K562 (cell line): Measurements from ENCODE around the gene TMEM209. TPM values are rescaled to one million over a fixed set of nuclear protein-coding genes. Genes with fewer than 3 reads are reported as not detected.

Experiments used
- E2F3 ChIP-seq: fragments of 250-450 bp; sonication (Bioruptor Pico); IDR thresholded peaks from 2 replicates; pipeline ENCODE4 v1.4.0; 2020; ENCODE audit warnings: mild to moderate bottlenecking
- ERF ChIP-seq: fragments of 450-650 bp; formaldehyde crosslinking; IDR thresholded peaks from 2 replicates; pipeline ENCODE4 v1.4.0; 2020; ENCODE audit warnings: mild to moderate bottlenecking, mixed read lengths
- GABPA ChIP-seq: fragments of 200-800 bp; sonication (Bioruptor generic); conservative IDR thresholded peaks from 2 replicates; pipeline ENCODE4 v1.6.1; 2016; ENCODE audit warnings: low read depth, missing genetic modification characterization, missing compliant biosample characterization
- ILF3 ChIP-seq: fragments of 450-650 bp; IDR thresholded peaks from 2 replicates; pipeline ENCODE4 v1.6.1; 2018; ENCODE audit warnings: antibody characterized with exemption, mild to moderate bottlenecking, moderate library complexity, borderline replicate concordance
- ILK ChIP-seq: fragments of 450-650 bp; IDR thresholded peaks from 2 replicates; pipeline ENCODE4 v1.6.1; 2016; ENCODE audit warnings: missing genetic modification characterization, low read depth, mild to moderate bottlenecking, missing compliant biosample characterization, moderate library complexity, borderline replicate concordance
- JUND ChIP-seq, 2 experiments: IDR thresholded peaks; 2 replicates in 1 of 2; 3 replicates in 1 of 2; pipeline ENCODE4 v1.6.1; 2011; ENCODE audit warnings: borderline replicate concordance in 2 of 2, low read depth in 2 of 2, low read length in 2 of 2, improper control_type of control experiment in 1 of 2, missing biosample characterization in 1 of 2, missing genetic modification characterization in 1 of 2, missing genetic modification reagents in 1 of 2
- KDM1A ChIP-seq, 2 experiments: fragments of 450-650 bp; IDR thresholded peaks; 2 replicates each; pipeline ENCODE4 v1.6.1; 2016; ENCODE audit warnings: mild to moderate bottlenecking in 2 of 2
- MIER1 ChIP-seq: fragments of 450-650 bp; IDR thresholded peaks from 2 replicates; pipeline ENCODE4 v1.6.1; 2016; ENCODE audit warnings: antibody characterized with exemption, mild to moderate bottlenecking, low read depth
- PYGO2 ChIP-seq: fragments of 450-650 bp; IDR thresholded peaks from 2 replicates; pipeline ENCODE4 v1.6.1; 2016; ENCODE audit warnings: mild to moderate bottlenecking, missing genetic modification characterization, moderate library complexity, missing compliant biosample characterization
- RCOR1 ChIP-seq, 2 experiments: IDR thresholded peaks; 2 replicates each; pipeline ENCODE4 v1.6.1; 2012; ENCODE audit warnings: low read depth in 2 of 2, low read length in 2 of 2, borderline replicate concordance in 1 of 2, improper control_type of control experiment in 1 of 2
- SIX5 ChIP-seq, 2 experiments: IDR thresholded peaks; 2 replicates each; pipeline ENCODE4 v1.6.1; 2011; ENCODE audit warnings: low read length in 2 of 2, borderline replicate concordance in 1 of 2, low read depth in 1 of 2, mild to moderate bottlenecking in 1 of 2, moderate library complexity in 1 of 2; ENCODE audit not compliant: insufficient read depth in 1 of 2
- SOX6 ChIP-seq: fragments of 450-650 bp; IDR thresholded peaks from 2 replicates; pipeline ENCODE4 v1.6.1; 2014; ENCODE audit warnings: mild to moderate bottlenecking
- SREBF1 ChIP-seq: fragments of 150-350 bp; IDR thresholded peaks from 2 replicates; pipeline ENCODE4 v1.6.1; 2014; ENCODE audit warnings: antibody characterized with exemption, low read depth, low read length, borderline replicate concordance
- SRF ChIP-seq, 2 experiments: fragments of 250-450, 450-650 bp in 1 of 2; sonication (Bioruptor Pico) in 1 of 2; sonication (generic) in 1 of 2; formaldehyde crosslinking; IDR thresholded peaks; 2 replicates each; pipeline versions ENCODE4 v1.5.0 to v1.5.1; 2020 to 2022; ENCODE audit warnings: mild to moderate bottlenecking in 1 of 2, missing genetic modification reagents in 1 of 2
- TAL1 ChIP-seq: fragments of 450-650 bp; IDR thresholded peaks from 2 replicates; pipeline ENCODE4 v1.6.1; 2016; ENCODE audit warnings: mild to moderate bottlenecking
- ZNF253 ChIP-seq: fragments of 250-450 bp; sonication (Bioruptor Pico); conservative IDR thresholded peaks from 2 replicates; pipeline ENCODE4 v1.6.1; 2021; ENCODE audit warnings: mild to moderate bottlenecking
- ZNF311 ChIP-seq: fragments of 250-450 bp; sonication (Bioruptor Pico); IDR thresholded peaks from 2 replicates; pipeline ENCODE4 v1.4.0; 2020; ENCODE audit warnings: mild to moderate bottlenecking, moderate library complexity
- ZNF408 ChIP-seq: fragments of 250-450 bp; sonication (Bioruptor Pico); IDR thresholded peaks from 2 replicates; pipeline ENCODE4 v1.4.0; 2020; ENCODE audit warnings: low read depth, mild to moderate bottlenecking, moderate library complexity
- ZNF445 ChIP-seq: fragments of 250-450 bp; sonication (Bioruptor Pico); IDR thresholded peaks from 2 replicates; pipeline ENCODE4 v1.4.0; 2020; ENCODE audit warnings: low read depth, mild to moderate bottlenecking, moderate library complexity
- polyA plus RNA-seq, 8 experiments: library from polyadenylated mRNA; depleted of rRNA in 4 of 8; stranded (reverse) in 5 of 8; unstranded in 3 of 8; fragments of >200 nt; fragmentation: Nextera tagmentation in 2 of 8; fragmentation: Illumina TruSeq in 1 of 8; extraction: Ambion mirVana in 2 of 8; extraction: Trizol in 1 of 8; gene quantifications; 2 replicates each; pipeline versions ENCODE4 v1.2.1 to v1.2.3, GENCODE V29; 2011 to 2014; ENCODE audit warnings: inconsistent platforms in 1 of 8, missing spikeins in 1 of 8
- total RNA-seq, 7 experiments: library from RNA; depleted of rRNA in 6 of 7; stranded (reverse); fragments of >200 nt in 6 of 7; fragmentation: Illumina TruSeq in 2 of 7; extraction: Trizol in 2 of 7; gene quantifications; 2 replicates each; pipeline versions ENCODE4 v1.2.1 to v1.2.3, GENCODE V29; 2011 to 2021; ENCODE audit warnings: low replicate concordance in 1 of 7
- TF ChIP-seq, protein P1 (sequence below): fragments of 250-450 bp; sonication (Bioruptor Pico); IDR thresholded peaks from 2 replicates; pipeline ENCODE4 v1.8.0; 2022; ENCODE audit warnings: inconsistent platforms, mild to moderate bottlenecking, moderate library complexity, borderline replicate concordance
- TF ChIP-seq, protein P2 (sequence below): fragments of 250-450 bp; sonication (Bioruptor Pico); IDR thresholded peaks from 2 replicates; pipeline ENCODE4 v1.4.0; 2020; ENCODE audit warnings: mild to moderate bottlenecking, moderate library complexity
- TF ChIP-seq, protein P3 (sequence below): fragments of 150-350 bp; conservative IDR thresholded peaks from 2 replicates; pipeline ENCODE4 v1.6.1; 2014; ENCODE audit warnings: low read length

TMEM209 gene
- total and polyA plus RNA-seq, 9 of the 15 experiments (the other 6 are each of a cell fraction or from before 2014, with no cell fraction given) = 36.8 to 116 (median 76.6) TPM

DNA sequence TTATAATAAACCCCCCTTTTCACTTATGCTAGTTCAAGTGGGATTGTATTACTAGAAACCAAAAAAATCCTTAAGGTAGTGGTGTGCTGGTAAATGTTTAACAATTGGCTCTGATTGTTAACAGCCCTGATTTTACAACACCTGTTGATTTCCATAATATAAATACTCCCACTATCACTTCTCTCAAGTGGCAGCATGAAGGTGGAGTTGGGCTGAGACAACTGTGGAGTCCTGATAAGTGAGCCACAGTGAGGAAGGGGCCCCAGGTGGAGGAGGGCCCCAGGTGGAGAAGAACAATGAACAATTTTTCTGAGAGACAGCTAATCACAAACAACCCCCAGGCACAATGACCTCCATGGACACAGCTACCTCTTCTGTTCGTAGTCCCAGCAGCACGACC is 28.9 kb upstream of the TMEM209 start (continued):
- TF ChIP-seq, protein P1, sequence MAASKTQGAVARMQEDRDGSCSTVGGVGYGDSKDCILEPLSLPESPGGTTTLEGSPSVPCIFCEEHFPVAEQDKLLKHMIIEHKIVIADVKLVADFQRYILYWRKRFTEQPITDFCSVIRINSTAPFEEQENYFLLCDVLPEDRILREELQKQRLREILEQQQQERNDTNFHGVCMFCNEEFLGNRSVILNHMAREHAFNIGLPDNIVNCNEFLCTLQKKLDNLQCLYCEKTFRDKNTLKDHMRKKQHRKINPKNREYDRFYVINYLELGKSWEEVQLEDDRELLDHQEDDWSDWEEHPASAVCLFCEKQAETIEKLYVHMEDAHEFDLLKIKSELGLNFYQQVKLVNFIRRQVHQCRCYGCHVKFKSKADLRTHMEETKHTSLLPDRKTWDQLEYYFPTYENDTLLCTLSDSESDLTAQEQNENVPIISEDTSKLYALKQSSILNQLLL (CRISPR knock-in tag) = no peak
- TF ChIP-seq JUND (IDR thresholded peaks at IDR 0.05; ENCODE audit: borderline replicate concordance, low read depth, low read length) = no peak
- no peak for TF ChIP-seq JUND (tag; IDR thresholded peaks at IDR 0.05; ENCODE audit: borderline replicate concordance, low read depth, low read length)
- peak in 1 of 2 experiments; percentile 72; a peak in 3 of 4 replicates for TF ChIP-seq RCOR1 (IDR thresholded peaks at IDR 0.05; ENCODE audit: borderline replicate concordance in 1 of 2, low read depth in 2 of 2, low read length in 2 of 2)
- TF ChIP-seq SOX6 = peak; percentile 14; the same call in 1 of the 2 replicates
- TF ChIP-seq SIX5 (IDR thresholded peaks at IDR 0.05; ENCODE audit: borderline replicate concordance in 1 of 2, insufficient read depth in 1 of 2, low read depth in 1 of 2, low read length in 2 of 2) = no peak
- peak; percentile 85 to 89 for TF ChIP-seq KDM1A (IDR thresholded peaks at IDR 0.05)
- TF ChIP-seq GABPA (tag) = no peak
- no peak for TF ChIP-seq SREBF1
- no peak for TF ChIP-seq SRF (CRISPR knock-in tag; IDR thresholded peaks at IDR 0.05)
- TF ChIP-seq TAL1 = peak; percentile 69
- no peak for TF ChIP-seq ZNF253 (CRISPR knock-in tag)
- TF ChIP-seq, protein P2, sequence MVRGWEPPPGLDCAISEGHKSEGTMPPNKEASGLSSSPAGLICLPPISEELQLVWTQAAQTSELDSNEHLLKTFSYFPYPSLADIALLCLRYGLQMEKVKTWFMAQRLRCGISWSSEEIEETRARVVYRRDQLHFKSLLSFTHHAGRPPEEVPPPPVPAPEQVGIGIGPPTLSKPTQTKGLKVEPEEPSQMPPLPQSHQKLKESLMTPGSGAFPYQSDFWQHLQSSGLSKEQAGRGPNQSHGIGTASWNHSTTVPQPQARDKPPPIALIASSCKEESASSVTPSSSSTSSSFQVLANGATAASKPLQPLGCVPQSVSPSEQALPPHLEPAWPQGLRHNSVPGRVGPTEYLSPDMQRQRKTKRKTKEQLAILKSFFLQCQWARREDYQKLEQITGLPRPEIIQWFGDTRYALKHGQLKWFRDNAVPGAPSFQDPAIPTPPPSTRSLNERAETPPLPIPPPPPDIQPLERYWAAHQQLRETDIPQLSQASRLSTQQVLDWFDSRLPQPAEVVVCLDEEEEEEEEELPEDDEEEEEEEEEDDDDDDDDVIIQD = no peak
- no peak for TF ChIP-seq ILF3
- TF ChIP-seq ERF = no peak
- TF ChIP-seq ZNF311 (CRISPR knock-in tag) = no peak
- no peak for TF ChIP-seq MIER1
- TF ChIP-seq E2F3 = no peak
- no peak for TF ChIP-seq PYGO2 (tag)
- TF ChIP-seq ZNF408 = no peak
- no peak for TF ChIP-seq ZNF445 (CRISPR knock-in tag)
- TF ChIP-seq, protein P3, sequence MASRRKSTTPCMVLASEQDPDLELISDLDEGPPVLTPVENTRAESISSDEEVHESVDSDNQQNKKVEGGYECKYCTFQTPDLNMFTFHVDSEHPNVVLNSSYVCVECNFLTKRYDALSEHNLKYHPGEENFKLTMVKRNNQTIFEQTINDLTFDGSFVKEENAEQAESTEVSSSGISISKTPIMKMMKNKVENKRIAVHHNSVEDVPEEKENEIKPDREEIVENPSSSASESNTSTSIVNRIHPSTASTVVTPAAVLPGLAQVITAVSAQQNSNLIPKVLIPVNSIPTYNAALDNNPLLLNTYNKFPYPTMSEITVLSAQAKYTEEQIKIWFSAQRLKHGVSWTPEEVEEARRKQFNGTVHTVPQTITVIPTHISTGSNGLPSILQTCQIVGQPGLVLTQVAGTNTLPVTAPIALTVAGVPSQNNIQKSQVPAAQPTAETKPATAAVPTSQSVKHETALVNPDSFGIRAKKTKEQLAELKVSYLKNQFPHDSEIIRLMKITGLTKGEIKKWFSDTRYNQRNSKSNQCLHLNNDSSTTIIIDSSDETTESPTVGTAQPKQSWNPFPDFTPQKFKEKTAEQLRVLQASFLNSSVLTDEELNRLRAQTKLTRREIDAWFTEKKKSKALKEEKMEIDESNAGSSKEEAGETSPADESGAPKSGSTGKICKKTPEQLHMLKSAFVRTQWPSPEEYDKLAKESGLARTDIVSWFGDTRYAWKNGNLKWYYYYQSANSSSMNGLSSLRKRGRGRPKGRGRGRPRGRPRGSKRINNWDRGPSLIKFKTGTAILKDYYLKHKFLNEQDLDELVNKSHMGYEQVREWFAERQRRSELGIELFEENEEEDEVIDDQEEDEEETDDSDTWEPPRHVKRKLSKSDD = no peak
- TF ChIP-seq ILK (tag) = no peak
